ENCODE measurements around the gene GLB1L3. TPM values are rescaled to one million over a fixed set of nuclear protein-coding genes. Genes with fewer than 3 reads are reported as not detected.
"Not testable (repeated sequence)": the region's sequence is repeated elsewhere in the genome, so short reads cannot be mapped to it uniquely, and the experiment has no call there.

Gene GLB1L3
- polyA plus RNA-seq, 10 donors = 0.05 to 0.26 (median 0.11) TPM; not detected in 4

- DNase-seq = no peak
These were observed 23.6 kb upstream of the GLB1L3 start for GRCh38 chr11:134252346-134253187.

- peak; percentile 96 to 98 (median 97) for DNase-seq
These were observed 22.8 kb upstream of the GLB1L3 start, which contains the start of the genes ACAD8 and THYN1 for GRCh38 chr11:134253188-134253993. Gene ACAD8 (plus strand): TSS chr11:134253568. CDS start chr11:134253601, 33 bp downstream. Gene THYN1 (minus strand): TSS chr11:134253352. CDS start chr11:134252882, 470 bp downstream.

GRCh38 chr11:134254433-134255183, 21.6 kb upstream of the GLB1L3 start:
- DNase-seq = no peak

- DNase-seq = not testable (repeated sequence)
These were observed 21.0 kb upstream of the GLB1L3 start for GRCh38 chr11:134255184-134255561.

- DNase-seq = no peak
These were observed 19.1 kb upstream of the GLB1L3 start for GRCh38 chr11:134257101-134257500.

- no peak for DNase-seq
These were observed 17.6 kb upstream of the GLB1L3 start for GRCh38 chr11:134258577-134258976.

GRCh38 chr11:134260503-134260902, 15.7 kb upstream of the GLB1L3 start:
- no peak for DNase-seq

GRCh38 chr11:134260983-134261382, 15.2 kb upstream of the GLB1L3 start:
- no peak for DNase-seq

- peak in 1 of 3 donors; percentile 23 for DNase-seq
These were observed 14.3 kb upstream of the GLB1L3 start for GRCh38 chr11:134261626-134262488.

- no peak for DNase-seq
These were observed 11.0 kb upstream of the GLB1L3 start for GRCh38 chr11:134264966-134265764.

GRCh38 chr11:134266440-134266839, 9.7 kb upstream of the GLB1L3 start:
- no peak for DNase-seq

- peak in 1 of 3 donors; percentile 24 for DNase-seq
These were observed 9.3 kb upstream of the GLB1L3 start for GRCh38 chr11:134266841-134267251.

GRCh38 chr11:134267461-134267860, 8.7 kb upstream of the GLB1L3 start:
- no peak for DNase-seq

- no peak for DNase-seq
These were observed 8.2 kb upstream of the GLB1L3 start for GRCh38 chr11:134267966-134268365.

GRCh38 chr11:134270250-134270714, 5.9 kb upstream of the GLB1L3 start:
- no peak for DNase-seq

- no peak for DNase-seq
These were observed 4.2 kb upstream of the GLB1L3 start for GRCh38 chr11:134271978-134272377.

GRCh38 chr11:134272381-134273316, 3.5 kb upstream of the GLB1L3 start:
- no peak for DNase-seq

GRCh38 chr11:134273317-134273712, 2.9 kb upstream of the GLB1L3 start:
- DNase-seq = no peak

GRCh38 chr11:134275188-134275533, 1.0 kb upstream of the GLB1L3 start:
- no peak for DNase-seq

All from muscle of back (tissue), 11 donors.